ENCODE data around the gene SPPL2A.

SPPL2A gene

DNA sequence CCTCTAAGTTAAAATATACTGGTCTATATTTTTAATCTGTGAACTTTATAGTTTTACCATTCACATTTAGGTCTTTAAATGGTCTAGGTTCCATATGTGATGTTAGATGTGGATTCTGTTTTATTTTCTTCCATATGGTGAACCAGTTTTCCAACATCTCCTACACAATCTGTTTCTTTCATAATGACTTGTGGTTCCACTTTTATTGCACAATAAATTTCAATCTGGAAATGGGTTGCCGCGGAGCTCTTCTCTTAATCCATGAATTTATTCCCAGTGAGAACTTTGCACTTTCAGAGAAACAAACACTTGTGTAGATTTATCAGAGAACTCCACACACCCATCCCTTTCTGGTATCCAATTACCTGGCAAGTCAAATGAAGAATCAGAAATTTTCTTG lies 20.9 kb upstream of the SPPL2A start:
- Histone ChIP-seq H2AFZ (ENCODE audit: low read length) (no peak overlapping the region), H3K9me3 (replicated peaks; ENCODE audit: insufficient read depth, low read length) (no peaks in the 10 kb centered on the region)

GRCh38 chr15:50783895-50784294 lies 18.4 kb upstream of the SPPL2A start:
- Histone ChIP-seq H3K4me1 (ENCODE audit: low read length) (no peaks in the 10 kb centered on the region), H3K36me3 (replicated peaks; ENCODE audit: insufficient read depth, low read length) (no peaks in the 10 kb centered on the region), H3K9me3 (replicated peaks; ENCODE audit: insufficient read depth, low read length) (no peaks in the 10 kb centered on the region), H3K79me2 (ENCODE audit: low read length) (no peaks in the 10 kb centered on the region), H3K9me2 (replicated peaks; ENCODE audit: insufficient read depth, low read length) (no peaks in the 10 kb centered on the region), H3K9ac (ENCODE audit: low read length) (no peak overlapping the region), H3K4me2 (ENCODE audit: low read depth, low read length) (no peak overlapping the region), H3F3A (ENCODE audit: insufficient read depth, low read length) (no peaks in the 10 kb centered on the region), H3K27ac (ENCODE audit: low read length) (no peak overlapping the region), H4K20me1 (ENCODE audit: insufficient read depth, low read length) (no peaks in the 10 kb centered on the region), H3K27me3 (replicated peaks; ENCODE audit: insufficient read depth, low read length) (no peaks in the 10 kb centered on the region), H2AFZ (ENCODE audit: low read length) (no peak overlapping the region), H3K4me3 (ENCODE audit: low read length) (no peak overlapping the region)
- DNase-seq, result no peak
- TF ChIP-seq, protein P1, sequence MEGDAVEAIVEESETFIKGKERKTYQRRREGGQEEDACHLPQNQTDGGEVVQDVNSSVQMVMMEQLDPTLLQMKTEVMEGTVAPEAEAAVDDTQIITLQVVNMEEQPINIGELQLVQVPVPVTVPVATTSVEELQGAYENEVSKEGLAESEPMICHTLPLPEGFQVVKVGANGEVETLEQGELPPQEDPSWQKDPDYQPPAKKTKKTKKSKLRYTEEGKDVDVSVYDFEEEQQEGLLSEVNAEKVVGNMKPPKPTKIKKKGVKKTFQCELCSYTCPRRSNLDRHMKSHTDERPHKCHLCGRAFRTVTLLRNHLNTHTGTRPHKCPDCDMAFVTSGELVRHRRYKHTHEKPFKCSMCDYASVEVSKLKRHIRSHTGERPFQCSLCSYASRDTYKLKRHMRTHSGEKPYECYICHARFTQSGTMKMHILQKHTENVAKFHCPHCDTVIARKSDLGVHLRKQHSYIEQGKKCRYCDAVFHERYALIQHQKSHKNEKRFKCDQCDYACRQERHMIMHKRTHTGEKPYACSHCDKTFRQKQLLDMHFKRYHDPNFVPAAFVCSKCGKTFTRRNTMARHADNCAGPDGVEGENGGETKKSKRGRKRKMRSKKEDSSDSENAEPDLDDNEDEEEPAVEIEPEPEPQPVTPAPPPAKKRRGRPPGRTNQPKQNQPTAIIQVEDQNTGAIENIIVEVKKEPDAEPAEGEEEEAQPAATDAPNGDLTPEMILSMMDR (IDR thresholded peaks at IDR 0.05; ENCODE audit: low read length), result no peak
- no peak for TF ChIP-seq EZH2phosphoT487 (IDR thresholded peaks at IDR 0.05; ENCODE audit: low read length)
- no peak for TF ChIP-seq EZH2 (optimal IDR thresholded peaks at IDR 0.05; ENCODE audit: low read depth, low read length)

More for the DNA sequence above, 20.9 kb upstream of the SPPL2A start:
- Histone ChIP-seq H3F3A (ENCODE audit: insufficient read depth, low read length) (no peaks in the 10 kb centered on the region), H4K20me1 (ENCODE audit: insufficient read depth, low read length) (no peaks in the 10 kb centered on the region), H3K9ac (ENCODE audit: low read length) (no peak overlapping the region), H3K4me2 (ENCODE audit: low read depth, low read length) (no peak overlapping the region), H3K79me2 (ENCODE audit: low read length) (no peaks in the 10 kb centered on the region), H3K4me3 (ENCODE audit: low read length) (no peak overlapping the region), H3K27ac (ENCODE audit: low read length) (no peak overlapping the region), H3K27me3 (replicated peaks; ENCODE audit: insufficient read depth, low read length) (no peaks in the 10 kb centered on the region), H3K36me3 (replicated peaks; ENCODE audit: insufficient read depth, low read length) (no peaks in the 10 kb centered on the region), H3K4me1 (ENCODE audit: low read length) (no peaks in the 10 kb centered on the region), H3K9me2 (replicated peaks; ENCODE audit: insufficient read depth, low read length) (no peaks in the 10 kb centered on the region)
- TF ChIP-seq, protein P1 (IDR thresholded peaks at IDR 0.05; ENCODE audit: low read length), result no peak
- TF ChIP-seq EZH2phosphoT487 (IDR thresholded peaks at IDR 0.05; ENCODE audit: low read length), result no peak
- TF ChIP-seq EZH2 (optimal IDR thresholded peaks at IDR 0.05; ENCODE audit: low read depth, low read length), result no peak
- DNase-seq, result no peak

- no peaks in the 10 kb centered on the region for H3K36me3 ChIP-seq (replicated peaks; ENCODE audit: insufficient read depth, low read length)
- no peak overlapping the region for H2AFZ ChIP-seq (ENCODE audit: low read length)
- no peak overlapping the region for H3K4me3 ChIP-seq (ENCODE audit: low read length)
- H3K27me3 ChIP-seq (replicated peaks; ENCODE audit: insufficient read depth, low read length), result no peaks in the 10 kb centered on the region
- no peak for TF ChIP-seq EZH2 (optimal IDR thresholded peaks at IDR 0.05; ENCODE audit: low read depth, low read length)
- no peak for TF ChIP-seq EZH2phosphoT487 (IDR thresholded peaks at IDR 0.05; ENCODE audit: low read length)
- TF ChIP-seq, protein P1 (IDR thresholded peaks at IDR 0.05; ENCODE audit: low read length), result no peak
- H3K9me3 ChIP-seq (replicated peaks; ENCODE audit: insufficient read depth, low read length), result no peaks in the 10 kb centered on the region
- no peak overlapping the region for H3K4me2 ChIP-seq (ENCODE audit: low read depth, low read length)
- no peaks in the 10 kb centered on the region for H3K4me1 ChIP-seq (ENCODE audit: low read length)
- H3K9me2 ChIP-seq (replicated peaks; ENCODE audit: insufficient read depth, low read length), result no peaks in the 10 kb centered on the region
- H3K79me2 ChIP-seq (ENCODE audit: low read length), result no peaks in the 10 kb centered on the region
- H3K9ac ChIP-seq (ENCODE audit: low read length), result no peak overlapping the region
- no peaks in the 10 kb centered on the region for H4K20me1 ChIP-seq (ENCODE audit: insufficient read depth, low read length)
- H3F3A ChIP-seq (ENCODE audit: insufficient read depth, low read length), result no peaks in the 10 kb centered on the region
- DNase-seq, result no peak
- no peak overlapping the region for H3K27ac ChIP-seq (ENCODE audit: low read length)
Observed at GRCh38 chr15:50783411-50783810, 17.9 kb upstream of the SPPL2A start.

Data from MM.1S (cell line).